PC-9 (cell line): ENCODE data around the gene KISS1R.

Experiments used
- EZH2 ChIP-seq: fragments of 200-600 bp; sonication (generic); IDR thresholded peaks from 2 replicates; pipeline ENCODE4 v1.8.0; 2017; ENCODE audit warnings: antibody characterized with exemption, low read depth
- TF ChIP-seq, protein P1 (sequence below): fragments of 200-600 bp; sonication (generic); conservative IDR thresholded peaks from 2 replicates; pipeline ENCODE4 v1.6.1; 2017; ENCODE audit warnings: mixed run types, antibody characterized with exemption, mild to moderate bottlenecking, moderate library complexity

DNA sequence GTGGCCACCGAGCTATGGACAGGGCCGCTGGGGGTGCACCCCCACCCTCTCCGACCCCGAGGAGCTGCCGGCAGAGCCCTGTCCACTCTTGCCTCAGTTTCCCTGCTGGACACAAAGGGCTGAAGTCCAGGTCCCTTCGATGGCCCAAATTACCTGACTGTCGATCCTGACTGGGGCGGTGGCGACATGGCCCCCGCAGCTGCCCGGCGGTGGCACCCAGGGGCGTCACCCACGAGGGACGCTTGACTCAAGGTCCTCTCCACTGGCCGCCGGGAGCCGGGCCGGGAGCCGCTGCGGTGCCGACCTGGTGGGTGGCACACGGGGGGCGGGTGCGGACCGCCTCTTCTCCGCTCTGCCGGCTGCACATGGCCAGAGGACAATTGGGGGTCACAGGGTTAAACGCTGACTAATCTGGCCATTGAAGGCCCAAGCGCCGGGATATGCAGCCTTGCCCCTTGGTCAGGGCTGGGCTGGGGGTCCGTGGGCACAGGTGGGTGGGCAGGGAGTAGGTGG is 25.1 kb downstream of the KISS1R start:
- TF ChIP-seq, protein P1, sequence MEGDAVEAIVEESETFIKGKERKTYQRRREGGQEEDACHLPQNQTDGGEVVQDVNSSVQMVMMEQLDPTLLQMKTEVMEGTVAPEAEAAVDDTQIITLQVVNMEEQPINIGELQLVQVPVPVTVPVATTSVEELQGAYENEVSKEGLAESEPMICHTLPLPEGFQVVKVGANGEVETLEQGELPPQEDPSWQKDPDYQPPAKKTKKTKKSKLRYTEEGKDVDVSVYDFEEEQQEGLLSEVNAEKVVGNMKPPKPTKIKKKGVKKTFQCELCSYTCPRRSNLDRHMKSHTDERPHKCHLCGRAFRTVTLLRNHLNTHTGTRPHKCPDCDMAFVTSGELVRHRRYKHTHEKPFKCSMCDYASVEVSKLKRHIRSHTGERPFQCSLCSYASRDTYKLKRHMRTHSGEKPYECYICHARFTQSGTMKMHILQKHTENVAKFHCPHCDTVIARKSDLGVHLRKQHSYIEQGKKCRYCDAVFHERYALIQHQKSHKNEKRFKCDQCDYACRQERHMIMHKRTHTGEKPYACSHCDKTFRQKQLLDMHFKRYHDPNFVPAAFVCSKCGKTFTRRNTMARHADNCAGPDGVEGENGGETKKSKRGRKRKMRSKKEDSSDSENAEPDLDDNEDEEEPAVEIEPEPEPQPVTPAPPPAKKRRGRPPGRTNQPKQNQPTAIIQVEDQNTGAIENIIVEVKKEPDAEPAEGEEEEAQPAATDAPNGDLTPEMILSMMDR: no peak
- TF ChIP-seq EZH2: no peak
